Measurements from ENCODE around the gene ZNF778.
"Not testable (repeated sequence)": the region's sequence is repeated elsewhere in the genome, so short reads cannot be mapped to it uniquely, and the experiment has no call there.

ZNF778 gene

GRCh38 chr16:89179656-89180315, 37.7 kb upstream of the ZNF778 start:
- DNase-seq (ENCODE audit: low read depth in 2 of 2): no peak

GRCh38 chr16:89183463-89183862, 34.0 kb upstream of the ZNF778 start:
- DNase-seq (ENCODE audit: low read depth in 2 of 2): no peak

GRCh38 chr16:89183975-89184676, 33.4 kb upstream of the ZNF778 start:
- no peak for DNase-seq (ENCODE audit: low read depth in 2 of 2)

GRCh38 chr16:89184677-89184932, 32.9 kb upstream of the ZNF778 start:
- no peak for DNase-seq (ENCODE audit: low read depth in 2 of 2)

- DNase-seq (ENCODE audit: low read depth in 2 of 2): no peak
These were observed 32.3 kb upstream of the ZNF778 start for GRCh38 chr16:89184933-89185794.

GRCh38 chr16:89185887-89186592, 31.5 kb upstream of the ZNF778 start:
- not testable (repeated sequence) for DNase-seq (ENCODE audit: low read depth in 2 of 2)

- not testable (repeated sequence) for DNase-seq (ENCODE audit: low read depth in 2 of 2)
These were observed 30.9 kb upstream of the ZNF778 start for GRCh38 chr16:89186593-89187031.

- no peak for DNase-seq (ENCODE audit: low read depth in 2 of 2)
These were observed 30.3 kb upstream of the ZNF778 start for GRCh38 chr16:89187032-89187769.

- DNase-seq (ENCODE audit: low read depth in 2 of 2): no peak
These were observed 29.6 kb upstream of the ZNF778 start for GRCh38 chr16:89187770-89188392.

- DNase-seq (ENCODE audit: low read depth in 2 of 2): not testable (repeated sequence)
These were observed 28.8 kb upstream of the ZNF778 start for GRCh38 chr16:89188471-89189357.

- DNase-seq (ENCODE audit: low read depth in 2 of 2): no peak
These were observed 28.0 kb upstream of the ZNF778 start for GRCh38 chr16:89189358-89190025.

- no peak for DNase-seq (ENCODE audit: low read depth in 2 of 2)
These were observed 27.1 kb upstream of the ZNF778 start for GRCh38 chr16:89190150-89190958.

GRCh38 chr16:89191033-89191900, 26.2 kb upstream of the ZNF778 start:
- DNase-seq (ENCODE audit: low read depth in 2 of 2): no peak

GRCh38 chr16:89191901-89192185, 25.7 kb upstream of the ZNF778 start:
- DNase-seq (ENCODE audit: low read depth in 2 of 2): no peak

GRCh38 chr16:89192186-89192955, 25.1 kb upstream of the ZNF778 start:
- peak; percentile 44 to 48 for DNase-seq (ENCODE audit: low read depth in 2 of 2)

GRCh38 chr16:89192956-89193575, 24.4 kb upstream of the ZNF778 start:
- DNase-seq (ENCODE audit: low read depth in 2 of 2): no peak

Data from stimulated activated CD8-positive, alpha-beta memory T cell treated with anti-CD3 and anti-CD28 coated beads, Interleukin-7, amount 100 ng/mL, for 1 hour (primary cell).